Activated CD8-positive, alpha-beta memory T cell treated with anti-CD3 and anti-CD28 coated beads for 36 hours (primary cell): ENCODE measurements around the gene SNAI1. TPM values are rescaled to one million over a fixed set of nuclear protein-coding genes. Genes with fewer than 3 reads are reported as not detected.

Experiments
- CTCF ChIA-PET: fragments of 350-600 bp; sonication (Branson Sonifier 250); formaldehyde crosslinking; loops from one replicate; lab custom pipeline; 2021; ENCODE audit warnings: antibody characterized with exemption; lab: Charles Lee
- POLR2A ChIA-PET: fragments of 350-600 bp; sonication (Branson Sonifier 250); formaldehyde crosslinking; loops from one replicate; lab custom pipeline; 2021; ENCODE audit warnings: antibody characterized with exemption; lab: Charles Lee
- total RNA-seq, 2 experiments: library from RNA; stranded (reverse); gene quantifications; one replicate each; pipeline ENCODE4 v1.2.3, GENCODE V29; 2021

Gene SNAI1
- total RNA-seq, 2 experiments from 2014 or later, result 0.40 to 0.52 TPM

- ChIA-PET POLR2A (no interaction called here), CTCF (no interaction called here)
Measured at GRCh38 chr20:50017576-50018248, 34.9 kb downstream of the SNAI1 start.

DNA sequence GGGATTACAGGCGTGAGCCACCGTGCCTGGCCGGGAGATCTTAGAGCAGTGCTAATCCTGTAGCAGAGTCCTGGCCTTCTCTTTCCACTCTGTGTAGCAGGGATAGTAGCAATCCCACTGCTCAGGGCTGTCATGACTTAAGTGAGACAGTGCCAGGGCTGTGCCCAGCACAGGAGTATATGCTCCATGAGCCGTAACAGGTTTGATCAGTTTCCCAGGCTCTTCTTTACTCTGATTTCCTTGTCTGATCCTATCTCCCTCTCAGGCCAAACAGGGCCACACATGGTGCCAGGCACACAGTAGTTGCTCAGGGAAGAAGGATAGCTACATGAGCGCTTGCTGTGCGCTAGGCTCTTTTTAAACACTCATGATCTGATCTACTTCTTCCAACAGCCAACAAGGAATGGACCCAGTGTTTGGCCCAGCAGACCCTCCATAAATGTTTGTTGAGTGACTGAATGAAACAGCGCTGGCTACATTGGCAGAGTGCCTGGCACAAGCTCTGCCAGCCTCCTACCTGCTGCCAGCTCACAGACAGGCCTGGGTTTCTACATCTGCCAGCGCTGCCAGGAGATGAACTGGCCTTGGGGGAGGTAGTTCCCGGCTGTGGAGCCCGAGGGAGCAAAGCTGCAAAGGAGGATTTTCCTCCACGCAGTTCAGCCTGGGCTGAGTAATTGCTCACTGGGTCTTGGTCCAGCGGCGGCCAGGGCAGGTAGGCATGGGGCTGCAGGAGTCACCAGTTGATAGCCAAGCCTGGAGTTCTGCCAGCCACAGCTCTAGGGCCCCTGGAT is 36.9 kb downstream of the SNAI1 start:
- POLR2A ChIA-PET, result no interaction called here
- CTCF ChIA-PET, result interaction anchor here (1.0 kb wide), 1 partner anchor 16 kb away, joined by 3 read pairs; no protein-coding TSS in a partner anchor

GRCh38 chr20:50020288-50020687 is 37.5 kb downstream of the SNAI1 start:
- CTCF ChIA-PET, result no interaction called here
- POLR2A ChIA-PET, result no interaction called here

GRCh38 chr20:50022676-50023075 is 39.9 kb downstream of the SNAI1 start:
- ChIA-PET CTCF (no interaction called here), POLR2A (no interaction called here)

DNA sequence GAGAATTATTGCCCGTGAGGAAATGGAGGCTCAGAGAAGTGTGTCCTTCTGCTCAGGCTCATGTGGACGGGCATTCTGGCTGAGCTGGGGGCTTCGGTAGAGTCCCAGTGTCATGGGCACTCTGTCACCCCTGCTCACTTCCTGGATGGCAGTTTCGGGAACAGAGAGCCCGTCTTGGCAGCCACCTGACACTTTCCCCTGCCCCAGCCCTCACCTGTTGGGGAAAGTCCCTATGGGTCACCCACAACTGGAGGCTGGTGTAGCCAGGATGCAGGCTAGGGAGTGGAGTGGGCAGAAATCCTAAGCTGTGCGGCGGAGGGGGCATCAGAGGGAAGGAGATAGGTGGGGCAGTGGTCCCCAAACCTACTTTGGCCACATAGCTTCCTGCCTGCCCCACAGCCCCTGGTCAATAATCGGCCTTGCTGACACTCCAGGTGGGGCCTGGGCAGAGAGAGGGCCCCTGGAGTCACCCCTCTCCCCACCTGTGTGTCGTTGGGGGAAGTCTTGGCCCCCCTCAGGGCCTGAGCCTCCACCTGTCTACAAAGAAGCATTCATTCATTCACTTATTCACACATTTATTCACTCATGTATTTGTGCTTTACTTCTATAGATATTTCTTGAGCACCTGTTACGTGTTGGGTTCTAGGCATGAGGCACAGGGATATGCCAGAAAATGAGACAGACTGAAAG is 40.5 kb downstream of the SNAI1 start:
- POLR2A ChIA-PET, result no interaction called here

GRCh38 chr20:50026746-50027575 is 44.2 kb downstream of the SNAI1 start:
- ChIA-PET CTCF (no interaction called here), POLR2A (interaction anchor here (0.6 kb wide), 1 partner anchor 447 kb away, joined by 4 read pairs; no protein-coding TSS in a partner anchor)

More for the DNA sequence above, 40.5 kb downstream of the SNAI1 start:
- CTCF ChIA-PET, result no interaction called here

- POLR2A ChIA-PET, result no interaction called here
- CTCF ChIA-PET, result interaction anchor here (0.6 kb wide), 1 partner anchor 48 kb away, joined by 3 read pairs; no protein-coding TSS in a partner anchor
Measured at GRCh38 chr20:50027611-50028105, 44.9 kb downstream of the SNAI1 start.

DNA sequence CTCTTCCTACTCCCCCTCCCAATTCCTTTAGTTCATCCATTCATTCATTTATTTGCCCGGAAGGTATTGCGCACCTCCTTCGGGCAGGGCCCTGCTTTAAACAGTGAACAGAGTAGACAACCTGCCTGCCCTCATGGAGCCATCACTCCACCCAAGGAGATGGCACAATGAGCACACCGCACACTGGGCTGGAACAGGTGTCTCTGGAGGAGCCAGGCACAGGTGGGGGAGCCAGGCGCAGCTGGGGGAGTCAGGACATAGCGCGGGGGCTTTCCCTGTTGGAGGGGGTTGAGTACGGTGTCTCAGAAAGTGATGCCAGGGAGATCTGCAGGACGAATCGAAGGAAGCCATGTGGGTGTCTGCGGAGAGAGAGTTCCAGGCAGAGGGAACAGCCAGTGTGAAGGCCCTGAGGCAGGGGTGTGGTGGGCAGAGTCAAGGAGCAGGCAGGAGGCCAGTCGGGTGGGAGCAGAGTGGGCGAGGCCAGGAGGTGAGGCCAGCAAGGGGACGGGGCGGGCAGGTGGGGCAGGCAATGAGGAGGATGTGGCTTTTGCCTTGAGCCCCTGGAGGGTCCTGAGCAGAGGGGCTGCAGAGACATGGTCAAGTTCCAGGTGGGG is 46.4 kb downstream of the SNAI1 start:
- CTCF ChIA-PET, result no interaction called here
- POLR2A ChIA-PET, result no interaction called here

DNA sequence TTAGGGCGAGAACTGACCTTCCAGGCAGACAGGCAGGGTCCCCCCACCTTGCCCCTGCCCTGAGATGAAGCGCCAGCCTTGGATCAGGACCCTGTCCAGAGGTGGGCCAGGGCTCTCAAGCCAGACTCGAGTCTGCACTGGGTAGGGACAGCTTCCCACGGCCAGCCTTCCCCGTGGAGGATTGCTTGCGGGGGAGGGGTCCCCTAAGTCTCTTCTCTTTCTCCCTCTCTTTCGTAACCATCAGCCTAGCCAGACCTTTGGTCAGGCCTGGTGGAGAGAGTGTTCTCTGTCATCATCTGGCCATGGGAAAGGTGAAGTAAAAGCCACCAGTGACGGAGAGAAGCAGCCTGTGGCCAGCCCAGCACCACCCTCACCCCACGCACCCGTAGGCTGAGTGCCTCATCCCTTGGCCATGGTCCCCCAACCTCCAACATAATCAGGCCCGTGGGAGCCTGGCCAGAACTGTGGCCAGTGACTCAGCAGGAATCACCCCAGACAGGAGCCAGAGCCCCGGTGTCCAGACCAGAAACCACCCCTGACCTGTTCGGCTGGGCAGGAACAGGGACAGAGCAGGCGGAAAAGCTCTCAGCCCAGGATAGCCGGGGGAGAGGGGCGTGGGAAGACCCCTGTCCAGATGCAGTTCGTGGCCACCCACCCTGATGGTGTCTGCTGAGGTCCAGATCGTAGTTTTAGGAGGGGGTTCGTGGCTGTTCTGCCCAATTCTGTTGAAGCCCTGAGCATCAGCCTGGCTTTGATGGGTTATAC is 47.1 kb downstream of the SNAI1 start:
- ChIA-PET CTCF (no interaction called here), POLR2A (no interaction called here)

- ChIA-PET POLR2A (no interaction called here), CTCF (no interaction called here)
Measured at GRCh38 chr20:50032955-50033666, 50.3 kb downstream of the SNAI1 start.

GRCh38 chr20:50034567-50035180 is 51.9 kb downstream of the SNAI1 start:
- ChIA-PET CTCF (no interaction called here), POLR2A (no interaction called here)

- ChIA-PET CTCF (interaction anchor here (1.1 kb wide), 1 partner anchor 39 kb away, joined by 3 read pairs; no protein-coding TSS in a partner anchor), POLR2A (interaction anchor here (0.6 kb wide), 1 partner anchor 293 kb away, joined by 6 read pairs; no protein-coding TSS in a partner anchor)
Measured at GRCh38 chr20:50036703-50037102, 53.9 kb downstream of the SNAI1 start.

DNA sequence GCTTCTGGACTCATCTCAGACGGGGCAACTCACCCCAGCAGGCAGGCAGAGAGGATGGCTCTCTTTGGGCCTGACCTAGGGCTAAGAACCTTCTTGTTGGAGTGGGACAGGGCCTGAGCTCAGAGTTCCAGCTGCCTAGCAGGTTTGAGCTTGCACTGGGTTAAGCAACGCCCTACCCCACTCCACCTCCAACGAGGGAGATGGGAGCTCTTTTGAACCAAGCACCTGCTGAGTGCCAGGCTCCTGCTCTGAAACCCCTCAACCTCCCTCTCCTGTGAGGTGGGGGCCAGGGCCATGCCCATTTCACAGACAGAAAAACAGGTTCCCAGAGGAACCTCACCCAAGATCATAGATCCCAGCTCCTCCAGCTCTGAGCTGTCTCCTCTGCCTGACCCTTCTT is 54.3 kb downstream of the SNAI1 start:
- CTCF ChIA-PET, result interaction anchor here (1.1 kb wide), 1 partner anchor 39 kb away, joined by 3 read pairs; no protein-coding TSS in a partner anchor

DNA sequence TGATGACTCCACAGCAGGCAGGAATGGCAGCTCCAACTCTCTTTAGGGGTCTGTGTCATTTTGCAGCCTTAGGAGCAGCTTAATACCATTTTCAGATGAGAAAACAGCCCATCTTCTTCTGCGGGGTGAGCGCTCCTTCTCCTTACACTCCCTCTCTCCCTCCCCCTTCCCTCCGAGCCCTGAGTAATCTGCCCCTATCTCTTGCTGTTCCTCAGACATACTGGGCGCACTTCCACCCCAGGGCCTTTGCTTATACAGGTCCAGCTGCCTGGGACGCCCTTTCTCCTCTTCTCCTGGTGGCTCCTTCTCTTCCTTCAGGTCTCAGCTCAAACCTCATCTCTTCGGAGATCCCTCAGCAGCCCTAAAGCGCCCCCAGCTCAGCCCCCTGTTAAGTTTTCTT is 54.8 kb downstream of the SNAI1 start:
- POLR2A ChIA-PET, result no interaction called here
- CTCF ChIA-PET, result interaction anchor here (1.1 kb wide), 1 partner anchor 38 kb away, joined by 3 read pairs; no protein-coding TSS in a partner anchor

More for the DNA sequence above, 54.3 kb downstream of the SNAI1 start:
- POLR2A ChIA-PET, result no interaction called here

DNA sequence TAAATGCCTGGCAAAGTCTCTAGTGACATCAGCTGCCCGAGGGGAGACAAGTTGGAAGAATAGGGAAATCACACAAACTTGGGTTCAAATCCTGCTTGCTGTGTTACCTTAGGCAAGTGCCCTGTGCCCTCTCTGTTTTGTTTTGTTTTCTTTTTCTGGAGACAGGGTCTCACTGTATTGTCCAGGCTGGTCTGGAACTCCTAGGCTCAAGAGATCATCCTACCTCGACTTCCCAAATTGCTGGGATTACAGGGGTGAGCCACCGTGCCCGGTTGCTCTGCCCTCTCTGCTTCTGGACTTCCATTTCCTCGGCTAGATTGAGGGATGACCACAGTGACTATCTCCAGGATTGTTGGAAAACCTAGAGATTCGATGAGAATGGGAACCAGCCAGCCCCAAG is 55.4 kb downstream of the SNAI1 start:
- CTCF ChIA-PET, result no interaction called here
- POLR2A ChIA-PET, result no interaction called here
